ENCODE results near the gene CHKB.
A peak's percentile ranks its signal among the peaks of the same experiment; 100 is the strongest.
"Not testable (repeated sequence)": the region's sequence is repeated elsewhere in the genome, so short reads cannot be mapped to it uniquely, and the experiment has no call there.

Gene CHKB

GRCh38 chr22:50582493-50583293, at the start of gene CHKB:
CHKB (minus strand) TSS chr22:50582849; CDS start chr22:50582781, 68 bp downstream.
- DNase-seq: peak; percentile 96
- in situ Hi-C loops (cut with HindIII; ENCODE audit: low pct_ligation_motif_present, low pct_unique_long_range_greater_than_20kb, low sequenced_read_pairs): no loop called here

DNA sequence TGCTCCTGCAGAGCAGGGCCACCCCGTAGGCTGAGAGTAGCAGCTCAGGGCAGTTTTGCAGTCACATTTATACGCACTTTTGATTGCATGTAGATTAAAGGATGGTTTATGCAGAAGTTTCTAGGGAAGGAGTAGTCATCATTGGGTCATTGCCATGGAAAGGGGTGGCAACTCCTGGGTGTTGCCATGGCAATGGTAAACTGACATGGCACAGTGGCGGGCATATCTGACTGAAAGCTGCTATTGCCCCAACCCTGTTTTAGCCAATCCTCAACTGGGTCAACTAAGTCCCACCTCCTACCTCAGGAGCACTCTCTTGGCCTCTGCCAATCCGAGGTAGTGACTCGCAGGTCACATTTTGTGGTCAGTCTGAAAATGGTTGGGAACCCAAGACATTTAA, 47.7 kb upstream of the CHKB start:
- DNase-seq: no peak
- in situ Hi-C loops (cut with HindIII; ENCODE audit: low pct_ligation_motif_present, low pct_unique_long_range_greater_than_20kb, low sequenced_read_pairs): no loop called here

DNA sequence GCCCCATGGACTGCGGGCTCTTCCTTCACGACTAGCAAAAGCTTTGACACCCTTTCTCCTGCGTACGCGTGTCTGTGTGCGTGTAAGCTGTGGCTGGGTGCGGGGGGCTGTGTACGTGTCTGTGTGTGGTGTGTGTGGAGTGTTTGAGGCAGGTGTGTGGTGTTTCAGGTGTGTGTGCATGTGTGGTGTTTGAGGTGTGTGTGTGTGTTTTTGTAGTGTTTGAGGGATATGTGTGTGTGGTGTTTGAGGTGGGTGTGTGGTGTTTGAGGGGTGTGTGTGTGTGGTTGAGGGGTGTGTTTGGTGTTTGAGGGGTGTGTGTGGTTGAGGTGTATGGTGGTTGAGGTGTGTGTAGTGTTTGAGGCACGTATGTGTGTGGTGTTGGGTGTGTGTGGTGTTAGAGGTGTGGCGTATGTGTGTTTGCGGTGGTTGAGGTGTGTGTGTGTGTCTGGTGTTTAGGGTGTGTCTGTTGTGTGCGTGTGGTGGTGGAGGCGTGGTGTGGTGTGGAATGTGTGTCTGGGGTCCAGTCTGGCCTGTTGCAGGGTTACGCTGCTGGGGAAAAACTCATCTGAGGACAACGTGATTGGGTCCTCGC, 46.0 kb upstream of the CHKB start:
- in situ Hi-C loops (cut with HindIII; ENCODE audit: low pct_ligation_motif_present, low pct_unique_long_range_greater_than_20kb, low sequenced_read_pairs): no loop called here
- DNase-seq: no peak

DNA sequence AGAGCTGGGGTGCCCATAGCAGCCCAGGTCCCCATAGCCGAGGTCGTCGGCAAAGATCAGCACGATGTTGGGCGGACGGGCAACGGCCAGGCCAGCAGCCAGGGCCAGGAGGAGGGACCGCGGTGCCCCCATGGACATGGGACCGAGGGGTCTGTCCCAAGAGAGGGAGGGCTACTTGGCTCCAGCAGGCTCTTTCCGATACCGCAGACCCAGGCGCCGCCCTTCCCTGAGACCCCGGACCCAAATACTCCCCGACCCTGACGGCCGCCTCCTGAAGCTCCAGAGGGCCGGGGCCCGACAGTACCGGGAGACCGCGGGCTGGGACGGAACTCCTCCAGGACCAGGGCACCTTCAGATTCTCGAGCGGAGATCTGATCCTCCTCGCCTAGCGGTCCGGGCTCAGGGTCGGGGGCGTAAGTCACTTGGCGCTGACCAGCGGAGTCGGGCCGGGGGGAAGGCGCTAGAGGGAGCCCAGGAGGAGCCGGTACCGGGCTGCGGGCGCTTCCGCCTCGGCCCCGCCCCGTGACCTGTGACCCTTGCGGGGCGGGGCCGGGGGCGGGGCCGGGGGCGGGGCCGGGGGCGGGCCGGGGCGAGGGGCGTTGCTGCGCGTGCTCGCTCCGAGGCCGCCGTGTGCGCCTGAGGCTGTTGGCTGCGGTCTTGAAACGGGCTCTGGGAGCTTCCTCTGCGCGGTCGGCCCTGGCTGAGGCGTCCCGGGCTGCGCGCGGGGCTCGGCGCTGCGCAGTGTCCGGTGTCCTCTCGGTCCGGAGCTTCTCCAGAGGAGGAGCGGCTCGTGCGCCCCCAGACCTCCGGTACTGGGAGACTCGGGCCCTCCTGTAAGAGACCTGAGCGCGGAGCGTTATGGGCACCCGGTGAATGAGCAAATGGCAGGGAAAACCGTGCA, 45.2 kb upstream of the CHKB start, which contains the start of gene ARSA:
Gene ARSA (minus strand): TSS at position 511 of the 901 bp plus-strand sequence. CDS start 373 bp downstream, at position 138.
- in situ Hi-C loops (cut with HindIII; ENCODE audit: low pct_ligation_motif_present, low pct_unique_long_range_greater_than_20kb, low sequenced_read_pairs): no loop called here
- DNase-seq: peak; percentile 77

- in situ Hi-C loops (cut with HindIII; ENCODE audit: low pct_ligation_motif_present, low pct_unique_long_range_greater_than_20kb, low sequenced_read_pairs): no loop called here
- DNase-seq: no peak
Observed at GRCh38 chr22:50626850-50627641, 44.4 kb upstream of the CHKB start.

GRCh38 chr22:50626314-50626849, 43.7 kb upstream of the CHKB start:
- in situ Hi-C loops (cut with HindIII; ENCODE audit: low pct_ligation_motif_present, low pct_unique_long_range_greater_than_20kb, low sequenced_read_pairs): no loop called here

GRCh38 chr22:50625568-50626313, 43.1 kb upstream of the CHKB start:
- no peak for DNase-seq
- in situ Hi-C loops (cut with HindIII; ENCODE audit: low pct_ligation_motif_present, low pct_unique_long_range_greater_than_20kb, low sequenced_read_pairs): no loop called here

More at GRCh38 chr22:50626314-50626849, 43.7 kb upstream of the CHKB start:
- DNase-seq: no peak

- in situ Hi-C loops (cut with HindIII; ENCODE audit: low pct_ligation_motif_present, low pct_unique_long_range_greater_than_20kb, low sequenced_read_pairs): no loop called here
- no peak for DNase-seq
Observed at GRCh38 chr22:50625131-50625567, 42.5 kb upstream of the CHKB start.

GRCh38 chr22:50624347-50625130, 41.9 kb upstream of the CHKB start:
- no peak for DNase-seq
- in situ Hi-C loops (cut with HindIII; ENCODE audit: low pct_ligation_motif_present, low pct_unique_long_range_greater_than_20kb, low sequenced_read_pairs): no loop called here

DNA sequence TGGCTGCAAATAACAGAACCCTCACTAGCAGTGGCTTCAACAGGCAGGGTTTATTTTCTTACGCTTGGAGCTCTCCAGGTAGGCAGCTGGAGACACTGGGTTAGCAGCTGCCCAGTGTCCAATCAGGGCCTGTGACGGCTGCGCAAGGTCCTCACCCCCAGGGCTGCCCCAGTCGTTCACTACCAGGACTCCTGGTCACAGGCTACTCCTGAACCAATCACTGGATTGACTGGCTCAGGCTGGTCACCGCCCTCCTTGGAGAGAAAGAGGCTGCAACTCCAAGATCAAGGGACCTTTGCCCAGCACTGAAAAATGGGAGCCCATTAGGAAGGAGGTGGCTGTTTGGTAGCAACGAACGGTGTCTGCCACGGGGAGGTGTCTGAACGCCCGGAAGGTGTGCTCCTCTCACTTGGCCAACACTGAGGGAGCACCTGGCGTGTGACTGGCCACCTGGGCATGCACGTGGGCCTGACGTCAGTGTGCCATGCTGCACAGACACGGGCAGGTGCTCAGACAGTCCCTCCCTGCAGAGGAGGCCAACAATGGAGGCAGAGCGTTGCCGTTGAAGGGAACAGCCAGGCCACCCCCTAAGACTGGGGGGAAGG, 40.2 kb upstream of the CHKB start:
- in situ Hi-C loops (cut with HindIII; ENCODE audit: low pct_ligation_motif_present, low pct_unique_long_range_greater_than_20kb, low sequenced_read_pairs): no loop called here
- DNase-seq: no peak

GRCh38 chr22:50621948-50622722, 39.5 kb upstream of the CHKB start:
- in situ Hi-C loops (cut with HindIII; ENCODE audit: low pct_ligation_motif_present, low pct_unique_long_range_greater_than_20kb, low sequenced_read_pairs): no loop called here
- no peak for DNase-seq

GRCh38 chr22:50621356-50621880, 38.8 kb upstream of the CHKB start:
- in situ Hi-C loops (cut with HindIII; ENCODE audit: low pct_ligation_motif_present, low pct_unique_long_range_greater_than_20kb, low sequenced_read_pairs): no loop called here
- DNase-seq: peak; percentile 13

- in situ Hi-C loops (cut with HindIII; ENCODE audit: low pct_ligation_motif_present, low pct_unique_long_range_greater_than_20kb, low sequenced_read_pairs): no loop called here
Observed at GRCh38 chr22:50620593-50621355, 38.1 kb upstream of the CHKB start.

DNA sequence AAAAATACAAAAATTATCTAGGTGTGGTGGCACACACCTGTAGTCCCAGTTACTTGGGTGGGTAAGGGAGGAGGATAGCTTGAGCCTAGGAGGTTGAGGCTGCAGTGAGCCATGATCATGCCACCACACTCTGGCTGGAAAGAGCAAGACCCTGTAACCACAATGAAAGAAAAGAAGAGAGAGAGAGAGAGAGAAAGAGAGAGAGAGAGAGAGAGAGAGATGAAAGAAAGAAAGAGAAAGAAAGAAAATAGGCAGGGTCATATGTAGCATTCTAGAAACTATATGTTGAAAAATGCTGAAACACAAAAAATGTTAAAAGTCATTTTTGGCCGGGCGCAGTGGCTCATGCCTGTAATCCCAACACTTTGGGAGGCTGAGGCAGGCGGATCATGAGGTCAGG, 31.6 kb upstream of the CHKB start:
- in situ Hi-C loops (cut with HindIII; ENCODE audit: low pct_ligation_motif_present, low pct_unique_long_range_greater_than_20kb, low sequenced_read_pairs); DNase-seq: not testable (repeated sequence)

More at GRCh38 chr22:50620593-50621355, 38.1 kb upstream of the CHKB start:
- DNase-seq: no peak

Data from ACHN (cell line).